NCI-H345 (cell line): ENCODE data around the gene RFX3.
"Not testable (repeated sequence)": the region's sequence is repeated elsewhere in the genome, so short reads cannot be mapped to it uniquely, and the experiment has no call there.

Experiments
- DNase-seq: peaks from one replicate; lab custom pipeline; 2025; lab: John Stamatoyannopoulos, UW

RFX3 gene

DNA sequence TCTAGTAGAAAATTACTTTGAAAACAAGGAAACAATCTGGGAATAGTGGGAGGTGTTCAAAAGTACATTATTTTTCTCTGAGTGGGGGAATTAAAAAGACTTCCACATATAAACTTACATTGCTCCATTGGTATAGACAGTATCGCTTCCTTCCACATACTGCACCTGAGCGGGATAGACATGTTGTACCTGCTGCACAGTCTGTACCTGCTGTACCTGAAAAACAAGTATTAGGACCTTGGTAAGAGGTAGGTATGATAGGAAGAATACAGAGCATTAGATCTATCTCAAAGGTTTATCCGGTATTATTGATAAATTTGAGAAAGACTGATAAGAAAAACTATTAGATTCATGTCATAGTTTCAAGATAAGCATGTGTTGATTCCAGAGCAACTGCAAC is 179.3 kb downstream of the RFX3 start:
- no peak for DNase-seq

GRCh38 chr9:3343671-3344070 is 182.1 kb downstream of the RFX3 start:
- DNase-seq: no peak

DNA sequence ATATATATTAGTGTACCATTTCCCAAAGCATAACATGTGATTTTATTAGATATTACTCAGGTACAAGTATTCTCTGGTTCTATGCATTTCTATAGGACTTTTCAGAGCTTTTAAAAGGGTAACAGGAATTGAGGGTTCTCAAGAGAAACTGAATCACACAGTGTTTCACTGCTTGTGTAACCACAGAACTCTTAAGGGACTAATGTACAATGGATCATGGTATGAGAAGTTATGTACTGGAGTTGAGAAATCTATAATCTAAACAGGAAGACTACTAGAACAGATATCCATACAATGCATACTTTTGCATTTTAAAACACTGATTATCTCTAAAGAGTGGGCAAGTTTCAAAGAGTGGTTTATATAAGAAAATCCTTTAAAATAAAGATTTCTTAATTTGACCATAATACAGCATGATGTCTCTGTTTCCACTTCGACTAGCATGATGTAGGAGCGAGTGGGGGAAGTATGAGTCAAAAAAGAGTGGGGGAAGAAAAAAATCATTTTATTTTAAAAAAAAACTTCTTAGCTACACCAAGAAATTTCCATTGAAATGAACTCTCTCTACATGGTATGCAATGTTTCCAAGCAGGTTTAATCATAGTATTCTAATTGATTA is 183.5 kb downstream of the RFX3 start:
- no peak for DNase-seq

DNA sequence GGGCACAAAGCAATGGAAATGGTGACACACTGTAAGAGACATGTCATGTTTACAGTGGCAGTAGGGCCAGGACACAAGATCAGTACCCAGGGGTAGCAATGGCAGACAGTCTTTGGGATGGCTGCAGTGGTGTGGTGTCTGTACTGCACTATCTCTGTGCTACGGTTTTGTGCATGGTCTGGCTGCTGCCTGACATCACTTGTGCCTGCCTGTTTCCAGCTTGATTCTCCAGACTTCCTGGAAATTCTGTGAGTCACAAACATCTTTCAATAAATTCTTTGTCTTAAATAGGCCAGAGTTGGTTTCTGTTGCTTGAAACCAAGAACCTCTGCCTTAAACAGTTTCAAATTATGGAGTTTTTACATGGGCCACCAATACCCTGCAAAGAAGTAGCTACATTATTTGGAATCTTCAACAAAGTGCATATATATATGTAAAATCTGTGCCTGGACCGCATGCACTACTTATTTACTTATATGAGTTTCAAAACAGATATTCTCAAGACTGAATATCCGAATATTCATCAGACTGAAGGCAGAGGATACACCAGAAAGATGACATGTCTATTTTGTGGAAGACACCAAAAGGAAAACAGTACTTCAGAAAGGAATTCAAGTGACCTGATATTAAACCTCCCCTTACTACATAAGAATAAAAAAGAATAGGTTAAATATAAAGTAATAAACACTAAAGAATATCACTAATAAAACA is 188.1 kb downstream of the RFX3 start:
- no peak for DNase-seq

- no peak for DNase-seq
Observed at GRCh38 chr9:3336951-3337350, 188.8 kb downstream of the RFX3 start.

DNA sequence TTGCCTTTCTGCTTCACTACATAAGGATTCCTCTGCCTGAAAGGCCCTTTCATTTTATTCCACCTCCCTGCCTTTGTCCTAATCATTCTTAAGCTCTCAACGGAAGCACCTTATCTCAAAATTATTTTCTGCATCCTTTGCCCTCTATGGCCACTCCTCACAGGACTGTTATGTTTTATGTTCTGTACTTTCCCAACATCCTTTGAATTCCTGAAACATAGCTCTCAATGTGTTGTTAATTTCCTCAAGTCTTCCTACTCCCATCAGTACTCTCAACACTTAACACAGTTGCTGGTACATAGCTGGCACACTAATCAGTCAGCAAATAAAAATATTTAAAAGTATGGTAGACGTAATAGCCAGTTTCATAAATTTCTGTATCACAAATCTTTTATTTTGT is 193.0 kb downstream of the RFX3 start:
- no peak for DNase-seq

GRCh38 chr9:3331801-3332200 is 194.0 kb downstream of the RFX3 start:
- no peak for DNase-seq

GRCh38 chr9:3330792-3331420 is 194.9 kb downstream of the RFX3 start:
- no peak for DNase-seq

GRCh38 chr9:3329361-3329760 is 196.4 kb downstream of the RFX3 start:
- no peak for DNase-seq

DNA sequence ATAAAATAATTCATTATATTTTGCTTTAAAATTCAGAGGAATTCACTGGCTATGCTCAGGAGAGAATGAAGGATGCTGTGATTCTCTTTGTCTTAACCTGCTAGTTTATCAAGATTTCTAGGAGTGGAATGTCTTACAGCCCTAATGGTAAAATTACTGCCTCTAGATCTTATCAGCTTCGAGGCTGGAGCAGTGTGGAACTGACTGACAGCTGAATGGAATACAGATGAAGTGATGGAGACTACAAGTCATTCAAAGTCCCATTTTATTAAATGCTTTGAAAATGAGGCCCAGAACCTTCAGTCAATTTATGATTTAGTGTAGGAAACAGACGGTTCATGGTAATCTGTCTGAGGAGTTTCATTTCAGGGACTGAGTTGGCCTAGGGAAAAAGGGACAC is 202.1 kb downstream of the RFX3 start:
- no peak for DNase-seq

DNA sequence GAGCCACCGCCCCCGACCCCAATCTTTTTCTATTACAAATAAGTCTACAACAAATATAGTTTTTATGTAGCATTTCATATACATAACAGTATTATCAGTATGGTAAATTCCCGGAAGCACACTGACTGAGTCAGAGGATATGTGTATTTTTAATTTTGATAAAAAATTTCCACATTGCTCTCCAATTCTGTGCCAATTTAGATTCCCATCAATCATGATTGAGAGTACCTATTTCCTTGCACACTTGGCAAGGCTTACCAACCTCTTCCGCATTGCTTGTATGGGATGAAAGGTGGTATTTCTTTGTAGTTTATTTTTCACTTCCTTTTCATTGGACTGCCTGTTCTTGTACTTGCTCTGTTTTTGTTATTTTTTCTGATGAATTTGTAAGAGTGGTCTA is 204.6 kb downstream of the RFX3 start:
- no peak for DNase-seq

DNA sequence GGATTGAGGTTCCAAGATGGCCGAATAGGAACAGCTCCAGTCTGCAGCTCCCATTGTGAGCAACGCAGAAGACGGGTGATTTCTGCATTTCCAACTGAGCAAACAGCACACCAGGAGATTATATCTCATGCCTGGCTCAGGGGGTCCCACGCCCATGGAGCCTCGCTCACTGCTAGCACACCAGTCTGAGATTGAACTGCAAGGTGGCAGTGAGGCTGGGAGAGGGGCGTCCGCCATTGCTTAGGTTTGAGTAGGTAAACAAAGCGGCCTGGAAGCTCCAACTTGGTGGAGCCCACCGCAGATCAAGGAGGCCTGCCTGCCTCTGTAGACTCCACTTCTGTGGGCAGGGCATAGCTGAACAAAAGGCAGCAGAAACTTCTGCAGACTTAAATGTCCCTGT is 213.2 kb downstream of the RFX3 start:
- DNase-seq: not testable (repeated sequence)

DNA sequence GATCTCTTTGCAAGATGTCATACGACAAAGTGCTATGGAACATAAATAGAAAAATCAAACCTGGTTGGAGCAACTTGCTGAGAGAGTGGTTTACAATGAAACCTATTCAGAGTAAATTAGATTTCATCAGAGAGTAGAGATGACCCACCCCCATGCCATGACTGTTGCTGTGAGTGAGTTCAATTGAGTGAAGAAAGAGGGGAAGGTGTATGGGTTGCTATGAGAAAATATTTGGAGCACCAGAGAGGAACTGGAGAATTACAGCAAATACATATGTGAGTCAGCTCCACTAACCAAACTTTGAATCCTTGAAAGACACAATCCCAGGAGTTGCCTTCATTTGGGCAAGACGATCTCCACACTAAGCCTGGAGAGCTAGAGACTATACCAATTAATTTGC is 217.2 kb downstream of the RFX3 start:
- no peak for DNase-seq

DNA sequence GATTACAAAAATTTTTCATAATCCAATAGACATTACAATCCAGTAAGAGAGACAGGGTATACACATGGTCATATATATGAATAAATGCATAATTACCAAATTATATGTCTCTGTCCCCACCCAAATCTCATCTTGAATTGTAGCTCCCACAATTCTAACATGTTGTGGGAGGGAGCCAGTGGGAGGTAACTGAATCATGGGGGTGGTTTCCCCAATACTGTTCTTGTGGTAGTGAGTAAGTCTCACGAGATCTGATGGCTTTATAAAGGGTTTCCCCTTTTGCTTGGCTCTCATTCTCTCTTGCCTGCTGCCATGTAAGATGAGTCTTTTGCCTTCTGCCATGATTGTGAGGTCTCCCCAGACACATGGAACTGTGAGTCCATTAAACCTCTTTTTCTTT is 221.4 kb downstream of the RFX3 start:
- DNase-seq: not testable (repeated sequence)

DNA sequence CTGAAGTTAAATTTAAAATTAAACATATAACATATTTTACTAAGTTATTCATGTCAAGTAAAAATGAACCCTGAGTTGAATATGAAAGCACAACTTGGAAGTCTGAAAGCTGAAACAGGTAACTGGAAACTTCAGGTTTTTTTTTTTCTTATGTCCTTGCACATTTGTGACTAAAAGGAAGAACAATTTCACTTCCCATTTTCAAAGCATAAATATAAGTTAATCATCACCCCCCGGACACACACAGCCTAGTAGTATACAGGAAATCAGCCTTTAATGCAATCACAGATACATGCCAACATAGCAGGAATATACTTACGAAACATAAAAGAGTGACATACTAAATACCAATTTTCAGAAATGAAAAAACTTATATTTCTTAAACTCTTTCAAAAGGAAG is 225.9 kb downstream of the RFX3 start:
- no peak for DNase-seq

DNA sequence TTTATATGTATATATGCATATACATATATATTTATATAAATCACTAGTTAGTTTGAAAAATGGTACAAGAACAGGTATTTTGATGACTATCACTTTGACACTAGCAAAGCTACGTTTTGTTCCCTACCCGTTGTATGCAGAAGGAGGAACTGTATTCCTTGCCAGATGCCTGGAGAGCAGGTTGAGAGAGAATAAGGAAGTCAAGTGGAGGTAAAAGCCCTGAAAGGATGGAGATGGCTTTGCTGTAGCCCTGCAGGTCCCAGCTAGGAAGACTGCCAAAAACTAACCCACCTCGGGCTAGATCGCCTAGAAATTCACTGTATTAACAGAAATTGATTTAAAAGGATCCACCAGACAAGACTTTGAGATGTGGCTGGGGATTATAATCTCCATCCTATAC is 229.3 kb downstream of the RFX3 start:
- no peak for DNase-seq

- no peak for DNase-seq
Observed at GRCh38 chr9:3292311-3292710, 233.5 kb downstream of the RFX3 start.

DNA sequence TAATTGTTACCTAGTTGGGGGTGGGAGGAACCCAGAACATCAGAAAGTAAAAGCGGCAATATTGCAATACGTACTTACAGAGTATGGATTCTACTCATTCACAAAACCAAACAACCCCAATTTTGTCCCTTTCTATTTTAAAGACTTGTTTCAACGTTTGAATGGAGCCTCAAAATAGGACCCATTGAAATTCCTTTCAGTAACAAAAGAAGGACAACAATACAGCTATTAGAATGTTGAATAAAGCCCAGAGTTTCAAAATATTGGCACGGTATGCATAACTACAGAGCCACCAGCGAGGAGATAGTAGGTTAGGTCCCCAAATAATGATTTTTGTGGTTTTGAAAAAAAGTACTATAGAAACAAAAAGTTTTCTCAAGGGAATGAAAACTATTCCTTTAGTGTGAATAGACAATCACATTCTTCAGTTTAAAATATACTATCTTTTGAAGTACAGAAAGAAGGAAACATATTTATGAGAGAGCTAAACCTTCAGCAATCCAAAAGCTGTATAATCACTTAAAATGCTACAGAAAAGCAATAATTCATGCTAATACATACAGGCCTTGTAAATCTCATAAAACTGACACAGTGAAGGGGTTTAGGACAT is 235.5 kb downstream of the RFX3 start:
- DNase-seq: no peak

- DNase-seq: no peak
Observed at GRCh38 chr9:3288686-3289085, 237.1 kb downstream of the RFX3 start.

DNA sequence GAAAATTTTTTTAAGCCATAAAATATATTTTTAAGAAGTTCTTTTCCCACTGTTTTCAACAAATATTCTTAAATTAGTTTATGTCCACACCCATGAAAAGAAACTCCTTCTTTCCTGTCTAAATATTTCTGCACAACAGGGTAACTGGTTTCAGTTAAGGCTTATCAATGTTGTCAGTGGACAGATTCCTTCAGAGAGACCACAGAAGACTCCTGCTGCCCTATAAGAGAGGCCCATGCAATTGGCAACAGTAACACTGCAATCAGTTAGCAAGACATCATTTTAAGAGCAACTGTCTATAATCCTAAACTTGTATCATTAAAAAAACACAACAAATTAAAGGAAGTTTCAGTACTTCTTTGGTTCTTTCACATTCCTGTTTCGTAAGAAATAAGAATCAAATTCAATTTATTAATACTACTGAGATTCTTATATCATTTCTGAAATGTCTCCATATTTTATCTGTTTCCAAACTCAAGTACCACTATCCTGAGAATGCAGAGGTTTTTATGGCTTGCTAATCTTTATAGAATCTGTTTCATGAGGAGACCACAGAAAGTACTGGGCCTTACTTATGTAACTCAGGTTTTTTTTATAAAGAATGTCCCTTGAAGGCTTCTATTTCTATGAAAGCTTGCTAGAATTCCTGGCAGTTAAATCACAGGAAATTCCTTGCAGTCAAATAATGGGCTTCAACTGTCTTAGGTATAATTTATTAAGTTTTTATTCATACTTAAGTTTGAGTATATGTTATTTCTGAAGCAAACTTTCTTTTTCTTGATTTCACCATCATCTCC is 240.2 kb downstream of the RFX3 start:
- no peak for DNase-seq

GRCh38 chr9:3282365-3282764 is 243.4 kb downstream of the RFX3 start:
- no peak for DNase-seq

DNA sequence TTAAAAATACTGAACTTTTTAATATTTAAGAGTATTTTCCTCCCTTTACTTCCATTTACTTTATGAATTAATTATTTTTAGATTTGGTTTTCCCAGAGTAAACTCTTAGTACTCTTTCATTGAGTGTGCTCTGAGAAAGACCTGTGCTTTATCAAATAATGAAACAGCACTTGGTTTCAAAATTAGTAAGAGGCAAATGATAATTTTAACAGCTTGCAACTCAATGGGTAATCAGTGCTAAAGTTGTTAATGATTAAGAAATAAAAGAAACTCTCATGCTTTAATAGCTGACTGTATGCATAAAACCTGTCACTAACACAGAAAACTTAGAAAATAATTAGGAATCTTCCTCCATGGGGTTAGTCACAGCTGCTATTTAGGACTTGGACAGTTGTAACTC is 244.4 kb downstream of the RFX3 start:
- DNase-seq: no peak
